Keratinocyte (primary cell): ENCODE measurements around the gene NT5E.

ENCODE experiments used
- CTCF ChIP-seq, 3 experiments: IDR thresholded peaks in 1 of 3; conservative IDR thresholded peaks in 1 of 3; optimal IDR thresholded peaks in 1 of 3; 2 replicates in 2 of 3; 3 replicates in 1 of 3; pipeline versions ENCODE3 to v1.5.1; 2011; ENCODE audit warnings: low read length in 3 of 3, mild to moderate bottlenecking in 3 of 3, moderate library complexity in 2 of 3, control low read depth in 1 of 3, inconsistent platforms in 1 of 3; ENCODE audit not compliant: insufficient read depth in 2 of 3; ENCODE audit errors: extremely low read depth in 1 of 3
- EZH2 ChIP-seq: IDR thresholded peaks from one replicate; pipeline ENCODE4 v1.6.1; 2012; ENCODE audit warnings: inconsistent platforms, mild to moderate bottlenecking, low read length, moderate library complexity

GRCh38 chr6:85405853-85406198, 44.1 kb upstream of the NT5E start:
- no peak for TF ChIP-seq CTCF (optimal IDR thresholded peaks at IDR 0.05 in 1 of 3, IDR thresholded peaks at IDR 0.05 in 1 of 3, conservative IDR thresholded peaks at IDR 0.05 in 1 of 3; ENCODE audit: extremely low read depth in 1 of 3, insufficient read depth in 2 of 3, low read length in 3 of 3)
- TF ChIP-seq EZH2, result no peak
